Right lobe of liver (tissue), 4 donors: ENCODE data around the gene ARMH1.

Source experiments
- POLR2A ChIP-seq: fragments of 450-650 bp; IDR thresholded peaks from one replicate; pipeline ENCODE4 v1.6.1; 2017; ENCODE audit warnings: antibody characterized with exemption, mild to moderate bottlenecking
- TF ChIP-seq, protein P1 (sequence below), 4 donors: fragments of 200-600 bp in 3 of 4; fragments of 450-650 bp in 1 of 4; IDR thresholded peaks; one replicate each; pipeline versions ENCODE4 v1.5.1 to v1.8.0; 2016 to 2022; ENCODE audit warnings: antibody characterized with exemption in 4 of 4, mild to moderate bottlenecking in 2 of 4
- donor health status: DM: no; HTN: no; CAD: no.
- donor health status: DM: no; HTN: no; CAD: no.
- donor health status: DM: no; HTN: yes; CAD: no.

DNA sequence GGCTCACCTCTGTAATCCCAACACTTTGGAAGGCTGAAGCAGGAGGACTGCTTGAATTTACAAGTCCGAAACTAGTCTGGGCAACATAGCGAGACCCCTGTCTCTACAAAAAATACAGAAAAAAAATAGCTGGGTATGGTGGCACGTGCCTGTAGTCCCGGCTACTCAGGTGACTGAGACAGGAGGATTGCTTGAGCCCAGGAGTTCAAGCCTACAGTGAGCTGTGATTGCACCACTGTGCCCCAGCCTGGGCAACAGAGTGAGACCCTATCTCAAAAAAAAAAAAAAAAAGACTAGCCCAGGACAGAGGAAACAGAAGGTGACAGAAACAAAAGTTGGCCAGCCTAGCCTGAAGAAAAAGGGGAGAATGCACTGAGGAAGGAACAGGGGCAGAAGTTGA is 21.2 kb downstream of the ARMH1 start:
- TF ChIP-seq, protein P1, sequence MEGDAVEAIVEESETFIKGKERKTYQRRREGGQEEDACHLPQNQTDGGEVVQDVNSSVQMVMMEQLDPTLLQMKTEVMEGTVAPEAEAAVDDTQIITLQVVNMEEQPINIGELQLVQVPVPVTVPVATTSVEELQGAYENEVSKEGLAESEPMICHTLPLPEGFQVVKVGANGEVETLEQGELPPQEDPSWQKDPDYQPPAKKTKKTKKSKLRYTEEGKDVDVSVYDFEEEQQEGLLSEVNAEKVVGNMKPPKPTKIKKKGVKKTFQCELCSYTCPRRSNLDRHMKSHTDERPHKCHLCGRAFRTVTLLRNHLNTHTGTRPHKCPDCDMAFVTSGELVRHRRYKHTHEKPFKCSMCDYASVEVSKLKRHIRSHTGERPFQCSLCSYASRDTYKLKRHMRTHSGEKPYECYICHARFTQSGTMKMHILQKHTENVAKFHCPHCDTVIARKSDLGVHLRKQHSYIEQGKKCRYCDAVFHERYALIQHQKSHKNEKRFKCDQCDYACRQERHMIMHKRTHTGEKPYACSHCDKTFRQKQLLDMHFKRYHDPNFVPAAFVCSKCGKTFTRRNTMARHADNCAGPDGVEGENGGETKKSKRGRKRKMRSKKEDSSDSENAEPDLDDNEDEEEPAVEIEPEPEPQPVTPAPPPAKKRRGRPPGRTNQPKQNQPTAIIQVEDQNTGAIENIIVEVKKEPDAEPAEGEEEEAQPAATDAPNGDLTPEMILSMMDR (IDR thresholded peaks at IDR 0.05), result no peak
- no peak for TF ChIP-seq POLR2A
